DND-41 (cell line): ENCODE measurements around the gene SLC38A3.

Experiments
- CTCF ChIP-seq: IDR thresholded peaks from 2 replicates; pipeline ENCODE4 v1.5.1; 2012; ENCODE audit warnings: borderline replicate concordance, low read length, moderate library complexity, mild to moderate bottlenecking; ENCODE audit not compliant: poor library complexity, severe bottlenecking; ENCODE audit errors: extremely low read depth
- EZH2 ChIP-seq: IDR thresholded peaks from 3 replicates; pipeline ENCODE4 v1.6.1; 2012; ENCODE audit warnings: borderline replicate concordance, low read depth, mild to moderate bottlenecking, moderate library complexity, low read length, inconsistent platforms; ENCODE audit not compliant: severe bottlenecking

DNA sequence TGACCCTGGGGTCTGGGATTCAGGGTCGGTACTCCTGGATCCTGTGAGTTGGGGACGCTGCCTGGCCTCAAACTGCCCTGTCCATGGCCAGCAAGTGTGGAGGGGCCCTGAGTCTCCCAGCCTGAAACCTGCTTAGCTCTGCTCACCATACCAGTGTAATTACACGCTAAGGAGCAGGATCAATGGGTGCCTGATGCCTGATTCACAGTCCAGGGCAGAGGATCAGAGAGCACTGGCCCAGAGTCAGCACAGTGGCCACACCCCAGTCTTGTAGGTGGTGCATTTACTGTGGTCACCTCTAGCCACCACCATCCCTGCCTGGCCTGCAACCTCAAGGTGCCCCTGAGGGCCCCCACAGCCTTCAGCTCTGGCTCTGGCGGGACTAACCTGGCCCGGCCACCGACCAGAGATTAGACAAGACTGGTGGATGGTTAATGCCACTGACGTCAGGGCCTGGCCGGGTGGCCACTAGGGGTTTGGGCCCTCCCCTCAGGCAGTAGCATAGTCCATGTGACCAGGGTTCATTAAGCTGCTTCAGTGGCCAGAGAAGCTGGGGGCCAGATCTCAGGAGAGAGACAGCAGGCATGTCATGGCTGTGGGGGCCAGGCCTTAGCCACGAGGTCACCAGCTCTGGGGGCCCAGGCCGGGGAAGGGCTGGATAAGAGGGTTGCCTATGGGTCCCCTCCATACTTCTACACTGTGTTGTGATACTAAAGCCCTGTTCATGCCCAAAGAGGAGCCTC is 3.3 kb upstream of the SLC38A3 start:
- no peak for TF ChIP-seq EZH2
- TF ChIP-seq CTCF: no peak
